Keratinocyte (primary cell): ENCODE results near the gene WFS1. TPM values are rescaled to one million over a fixed set of nuclear protein-coding genes. Genes with fewer than 3 reads are reported as not detected.

ENCODE experiments used
- DNase-seq: peaks from one replicate; pipeline ENCODE4 v3.0.0-alpha.2; 2011; ENCODE audit warnings: low read depth, missing footprints, low spot score
- FAIRE-seq: peaks from 2 replicates; lab custom pipeline; 2011; peaks lifted over from hg19 to GRCh38; lab: Jason Lieb, UNC
- H2AFZ ChIP-seq: 2 replicates; pipeline ENCODE4 v1.6.0; 2012; ENCODE audit warnings: low read length, control low read depth, inconsistent platforms; ENCODE audit not compliant: control insufficient read depth
- H3K27ac ChIP-seq: 2 replicates; pipeline ENCODE4 v1.5.1; 2011; ENCODE audit warnings: low read length; ENCODE audit not compliant: control insufficient read depth, insufficient read depth
- H3K27me3 ChIP-seq: 3 replicates; pipeline ENCODE4 v1.6.0; 2011; ENCODE audit warnings: low read length; ENCODE audit not compliant: control insufficient read depth, insufficient read depth; ENCODE audit errors: extremely low read depth
- H3K36me3 ChIP-seq, 2 experiments: 2 replicates in 1 of 2; 3 replicates in 1 of 2; pipeline ENCODE4 v1.5.1; 2011; ENCODE audit warnings: low read length in 2 of 2, mild to moderate bottlenecking in 1 of 2; ENCODE audit not compliant: control insufficient read depth in 2 of 2, insufficient read depth in 2 of 2; ENCODE audit errors: extremely low read depth in 1 of 2
- H3K4me1 ChIP-seq: 3 replicates; pipeline ENCODE4 v1.5.1; 2011; ENCODE audit warnings: low read length; ENCODE audit not compliant: control insufficient read depth, insufficient read depth; ENCODE audit errors: extremely low read depth
- H3K4me2 ChIP-seq: 3 replicates; pipeline ENCODE4 v1.6.0; 2011; ENCODE audit warnings: low read depth, low read length; ENCODE audit not compliant: control insufficient read depth, insufficient read depth; ENCODE audit errors: extremely low read depth
- H3K4me3 ChIP-seq, 3 experiments: fragments of 200-600 bp in 1 of 3; sonication (generic) in 1 of 3; 2 replicates in 2 of 3; 3 replicates in 1 of 3; pipeline ENCODE4 v1.5.1; 2011 to 2016; ENCODE audit warnings: low read length in 3 of 3, mild to moderate bottlenecking in 3 of 3, control low read depth in 2 of 3, inconsistent platforms in 1 of 3, low read depth in 1 of 3, mixed read lengths in 1 of 3, mixed run types in 1 of 3, moderate library complexity in 1 of 3; ENCODE audit not compliant: control insufficient read depth in 2 of 3, insufficient read depth in 2 of 3; ENCODE audit errors: extremely low read depth in 1 of 3
- H3K79me2 ChIP-seq: 2 replicates; pipeline ENCODE4 v1.6.0; 2012; ENCODE audit warnings: low read length; ENCODE audit not compliant: control insufficient read depth, insufficient read depth
- H3K9ac ChIP-seq: 3 replicates; pipeline ENCODE4 v1.6.0; 2011; ENCODE audit warnings: low read length; ENCODE audit not compliant: control insufficient read depth, insufficient read depth; ENCODE audit errors: extremely low read depth
- H3K9me1 ChIP-seq: 3 replicates; pipeline ENCODE4 v1.6.0; 2011; ENCODE audit warnings: low read length; ENCODE audit not compliant: control insufficient read depth, insufficient read depth; ENCODE audit errors: extremely low read depth
- H3K9me3 ChIP-seq: 2 replicates; pipeline ENCODE4 v1.5.1; 2012; ENCODE audit warnings: low read depth, low read length; ENCODE audit not compliant: control insufficient read depth
- H4K20me1 ChIP-seq: 3 replicates; pipeline ENCODE4 v1.6.0; 2011; ENCODE audit warnings: low read length; ENCODE audit not compliant: control insufficient read depth, insufficient read depth; ENCODE audit errors: extremely low read depth
- CTCF ChIP-seq, 3 experiments: IDR thresholded peaks in 1 of 3; conservative IDR thresholded peaks in 1 of 3; optimal IDR thresholded peaks in 1 of 3; 2 replicates in 2 of 3; 3 replicates in 1 of 3; pipeline versions ENCODE3 to v1.5.1; 2011; ENCODE audit warnings: low read length in 3 of 3, mild to moderate bottlenecking in 3 of 3, moderate library complexity in 2 of 3, control low read depth in 1 of 3, inconsistent platforms in 1 of 3; ENCODE audit not compliant: insufficient read depth in 2 of 3; ENCODE audit errors: extremely low read depth in 1 of 3
- EZH2 ChIP-seq: IDR thresholded peaks from one replicate; pipeline ENCODE4 v1.6.1; 2012; ENCODE audit warnings: inconsistent platforms, mild to moderate bottlenecking, low read length, moderate library complexity
- dilution Hi-C: fragments of 300-500 bp; cut with MboI; formaldehyde crosslinking; loops from one replicate; pipeline ENCODE4 v1.7.0; 2020; ENCODE audit warnings: low sequenced_read_pairs; ENCODE audit not compliant: extremely low pct_ligation_motif_present
- polyA plus RNA-seq, 5 experiments: library from polyadenylated mRNA; depleted of rRNA in 3 of 5; stranded (reverse) in 3 of 5; stranded (forward) in 1 of 5; unstranded in 1 of 5; fragments of >200 nt; gene quantifications; 1 replicate in 1 of 5; 2 replicates in 3 of 5; 3 replicates in 1 of 5; pipeline versions ENCODE4 v1.2.1 to v1.2.3, GENCODE V29; 2011 to 2012; ENCODE audit warnings: missing spikeins in 2 of 5, low read depth in 1 of 5, low replicate concordance in 1 of 5

WFS1 gene
- polyA plus RNA-seq, 1 donor (not counting 4 experiments of a cell fraction or from before 2014, with no cell fraction given): 7.0 TPM

GRCh38 chr4:6292376-6293096 is 22.9 kb downstream of the WFS1 start:
- H3K27ac ChIP-seq: no peak overlapping the region
- H3K27me3 ChIP-seq: no peaks in the 10 kb centered on the region
- no peaks in the 10 kb centered on the region for H3K9me1 ChIP-seq
- no peak overlapping the region for H3K4me3 ChIP-seq
- DNase-seq (no peak), FAIRE-seq (no peak)
- no peaks in the 10 kb centered on the region for H3K79me2 ChIP-seq
- peaks cover 0 to 10% of the 10 kb centered on the region in 2 experiments for H3K36me3 ChIP-seq
- H4K20me1 ChIP-seq: no peaks in the 10 kb centered on the region
- H3K9ac ChIP-seq: no peak overlapping the region
- dilution Hi-C loops: no loop called here
- no peak overlapping the region for H3K4me2 ChIP-seq
- H3K9me3 ChIP-seq: no peaks in the 10 kb centered on the region
- no peaks in the 10 kb centered on the region for H3K4me1 ChIP-seq
- H2AFZ ChIP-seq: no peak overlapping the region
- TF ChIP-seq EZH2: no peak
- no peak for TF ChIP-seq CTCF (optimal IDR thresholded peaks at IDR 0.05 in 1 of 3, IDR thresholded peaks at IDR 0.05 in 1 of 3, conservative IDR thresholded peaks at IDR 0.05 in 1 of 3; ENCODE audit: extremely low read depth in 1 of 3, insufficient read depth in 2 of 3, low read length in 3 of 3)

- no peak for TF ChIP-seq EZH2
- TF ChIP-seq CTCF (optimal IDR thresholded peaks at IDR 0.05 in 1 of 3, IDR thresholded peaks at IDR 0.05 in 1 of 3, conservative IDR thresholded peaks at IDR 0.05 in 1 of 3; ENCODE audit: extremely low read depth in 1 of 3, insufficient read depth in 2 of 3, low read length in 3 of 3): no peak
- Histone ChIP-seq H3K27me3 (no peaks in the 10 kb centered on the region), H3K79me2 (no peaks in the 10 kb centered on the region), H3K9me1 (no peaks in the 10 kb centered on the region), H3K4me3 (no peak overlapping the region), H3K4me2 (no peak overlapping the region), H4K20me1 (no peaks in the 10 kb centered on the region), H3K9me3 (no peaks in the 10 kb centered on the region), H3K4me1 (no peaks in the 10 kb centered on the region), H3K27ac (no peak overlapping the region), H3K36me3 (peaks cover 0 to 10% of the 10 kb centered on the region in 2 experiments), H2AFZ (no peak overlapping the region), H3K9ac (no peak overlapping the region)
- FAIRE-seq: no peak
- no peak for DNase-seq
- dilution Hi-C loops: no loop called here
Observed at GRCh38 chr4:6293097-6293445, 23.4 kb downstream of the WFS1 start.
